NT2/D1 (cell line): ENCODE data around the gene FAM227B.
"Not testable (repeated sequence)": the region's sequence is repeated elsewhere in the genome, so short reads cannot be mapped to it uniquely, and the experiment has no call there.

Experiments
- DNase-seq: peaks from one replicate; pipeline ENCODE4 v3.0.0-alpha.2; 2011; ENCODE audit warnings: low read depth, low spot score
- H3K27me3 ChIP-seq: 2 replicates; pipeline ENCODE4 v1.6.0; 2011; ENCODE audit warnings: mild to moderate bottlenecking; ENCODE audit not compliant: insufficient read length, insufficient read depth
- H3K36me3 ChIP-seq: 2 replicates; pipeline ENCODE4 v1.6.1; 2011; ENCODE audit warnings: mild to moderate bottlenecking, low read length, mixed read lengths; ENCODE audit not compliant: insufficient read depth, insufficient read length
- H3K4me1 ChIP-seq: 2 replicates; pipeline ENCODE4 v1.5.1; 2011; ENCODE audit not compliant: insufficient read depth, insufficient read length
- H3K4me3 ChIP-seq: 2 replicates; pipeline ENCODE4 v1.5.1; 2011; ENCODE audit warnings: low read depth; ENCODE audit not compliant: insufficient read length
- H3K9ac ChIP-seq: 2 replicates; pipeline ENCODE4 v1.6.0; 2011; ENCODE audit warnings: low read depth; ENCODE audit not compliant: insufficient read length
- H3K9me3 ChIP-seq: 2 replicates; pipeline ENCODE4 v1.5.1; 2011; ENCODE audit warnings: mild to moderate bottlenecking, low read length; ENCODE audit not compliant: insufficient read depth
- SUZ12 ChIP-seq: IDR thresholded peaks from 2 replicates; pipeline ENCODE4 v1.6.1; 2011; ENCODE audit not compliant: insufficient read length, insufficient read depth; ENCODE audit errors: extremely low read depth
- YY1 ChIP-seq: IDR thresholded peaks from 2 replicates; pipeline ENCODE4 v1.6.1; 2011; ENCODE audit not compliant: insufficient read length, insufficient read depth
- ZNF274 ChIP-seq: IDR thresholded peaks from 2 replicates; pipeline ENCODE4 v1.6.1; 2011; ENCODE audit warnings: mild to moderate bottlenecking, low read depth, low read length

The FAM227B gene

GRCh38 chr15:49471733-49472132 is 148.9 kb downstream of the FAM227B start:
- Histone ChIP-seq H3K36me3 (no peaks in the 10 kb centered on the region), H3K4me3 (no peak overlapping the region), H3K4me1 (no peaks in the 10 kb centered on the region), H3K27me3 (no peaks in the 10 kb centered on the region), H3K9me3 (no peaks in the 10 kb centered on the region), H3K9ac (no peak overlapping the region)
- no peak for TF ChIP-seq SUZ12
- no peak for TF ChIP-seq YY1
- TF ChIP-seq ZNF274: no peak
- DNase-seq: no peak

GRCh38 chr15:49471248-49471647 is 149.4 kb downstream of the FAM227B start:
- H3K9ac ChIP-seq, H3K4me1 ChIP-seq, H3K36me3 ChIP-seq, H3K27me3 ChIP-seq, H3K9me3 ChIP-seq, H3K4me3 ChIP-seq: not testable (repeated sequence)
- DNase-seq: peak; percentile 30

- Histone ChIP-seq H3K4me1 (no peaks in the 10 kb centered on the region), H3K9me3 (no peaks in the 10 kb centered on the region), H3K4me3 (no peak overlapping the region), H3K9ac (no peak overlapping the region), H3K27me3 (no peaks in the 10 kb centered on the region), H3K36me3 (no peaks in the 10 kb centered on the region)
- TF ChIP-seq SUZ12 (no peak), ZNF274 (no peak), YY1 (no peak)
- DNase-seq: no peak
Measured at GRCh38 chr15:49468481-49468839, 152.2 kb downstream of the FAM227B start.

- TF ChIP-seq ZNF274: no peak
- TF ChIP-seq SUZ12: no peak
- TF ChIP-seq YY1: no peak
- Histone ChIP-seq H3K4me3 (no peak overlapping the region), H3K36me3 (no peaks in the 10 kb centered on the region), H3K27me3 (no peaks in the 10 kb centered on the region), H3K4me1 (no peaks in the 10 kb centered on the region), H3K9ac (no peak overlapping the region), H3K9me3 (no peaks in the 10 kb centered on the region)
- DNase-seq: no peak
Measured at GRCh38 chr15:49467746-49468480, 152.7 kb downstream of the FAM227B start.

- H3K4me1 ChIP-seq: no peaks in the 10 kb centered on the region
- H3K9me3 ChIP-seq: no peaks in the 10 kb centered on the region
- H3K9ac ChIP-seq: no peak overlapping the region
- no peaks in the 10 kb centered on the region for H3K27me3 ChIP-seq
- no peak for DNase-seq
- H3K36me3 ChIP-seq: no peaks in the 10 kb centered on the region
- no peak overlapping the region for H3K4me3 ChIP-seq
- no peak for TF ChIP-seq SUZ12
- no peak for TF ChIP-seq YY1
- no peak for TF ChIP-seq ZNF274
Measured at GRCh38 chr15:49466119-49466518, 154.5 kb downstream of the FAM227B start.

GRCh38 chr15:49464522-49464921 is 156.1 kb downstream of the FAM227B start:
- H3K4me1 ChIP-seq: no peaks in the 10 kb centered on the region
- no peak for DNase-seq
- TF ChIP-seq ZNF274 (no peak), YY1 (no peak), SUZ12 (no peak)
- H3K9me3 ChIP-seq: no peaks in the 10 kb centered on the region
- H3K9ac ChIP-seq: no peak overlapping the region
- no peaks in the 10 kb centered on the region for H3K27me3 ChIP-seq
- no peak overlapping the region for H3K4me3 ChIP-seq
- no peaks in the 10 kb centered on the region for H3K36me3 ChIP-seq

GRCh38 chr15:49462232-49462844 is 158.3 kb downstream of the FAM227B start:
- DNase-seq: no peak
- Histone ChIP-seq H3K4me3 (no peak overlapping the region), H3K9me3 (no peaks in the 10 kb centered on the region)

More at GRCh38 chr15:49462232-49462844, 158.3 kb downstream of the FAM227B start:
- TF ChIP-seq ZNF274: no peak
- TF ChIP-seq YY1: no peak
- no peak for TF ChIP-seq SUZ12
- H3K9ac ChIP-seq: no peak overlapping the region
- H3K4me1 ChIP-seq: no peaks in the 10 kb centered on the region
- H3K27me3 ChIP-seq: no peaks in the 10 kb centered on the region
- H3K36me3 ChIP-seq: no peaks in the 10 kb centered on the region
